HG03378 (cell line): ENCODE data around the gene CAPZA2.
"Not testable (repeated sequence)": the region's sequence is repeated elsewhere in the genome, so short reads cannot be mapped to it uniquely, and the experiment has no call there.

Source experiments
- ATAC-seq: cut with Tn5 transposase; IDR thresholded peaks from one replicate; pipeline ENCODE4 v1.9.1; 2021; ENCODE audit warnings: mild to moderate bottlenecking, moderate library complexity; ENCODE audit not compliant: unreplicated experiment

The CAPZA2 gene

DNA sequence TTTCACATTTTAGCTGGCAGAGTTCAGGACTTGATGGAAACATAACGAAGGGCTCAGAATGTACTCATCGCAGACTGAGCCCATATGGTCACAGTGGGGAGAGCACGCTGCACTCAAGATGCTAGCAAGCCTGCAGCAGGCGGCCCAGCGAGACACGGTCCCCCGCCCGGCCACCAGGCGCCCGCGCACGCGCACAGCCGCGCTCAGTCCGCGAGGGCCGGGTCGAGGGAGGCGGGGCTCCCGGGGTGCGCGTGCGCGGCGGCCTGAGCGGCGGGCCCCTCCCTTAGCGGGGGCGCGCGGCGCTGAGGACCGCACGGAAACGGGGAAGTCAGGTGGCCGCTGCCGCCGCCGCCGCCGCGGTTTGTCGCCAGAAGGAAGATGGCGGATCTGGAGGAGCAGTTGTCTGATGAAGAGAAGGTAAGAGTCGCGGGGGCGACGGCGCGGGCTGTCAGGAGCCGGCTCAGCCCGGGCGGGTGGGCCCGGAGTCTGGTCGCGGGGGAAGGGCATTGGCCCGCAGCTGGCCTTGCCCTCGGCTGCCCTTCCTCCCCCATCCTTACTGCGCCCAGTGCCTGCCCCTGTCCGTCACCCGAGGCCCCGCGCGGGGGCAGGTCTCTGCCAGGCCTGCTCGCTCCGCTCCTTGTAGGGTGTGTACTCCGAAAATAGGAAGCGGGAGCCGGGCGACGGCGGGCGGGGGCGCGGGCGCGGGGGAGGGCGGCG lies at the start of gene CAPZA2:
Gene CAPZA2, plus strand, starts transcription at position 354 of the 717 bp plus-strand sequence. Its CDS starts 25 bp downstream, at position 379.
- ATAC-seq: peak; percentile 84

DNA sequence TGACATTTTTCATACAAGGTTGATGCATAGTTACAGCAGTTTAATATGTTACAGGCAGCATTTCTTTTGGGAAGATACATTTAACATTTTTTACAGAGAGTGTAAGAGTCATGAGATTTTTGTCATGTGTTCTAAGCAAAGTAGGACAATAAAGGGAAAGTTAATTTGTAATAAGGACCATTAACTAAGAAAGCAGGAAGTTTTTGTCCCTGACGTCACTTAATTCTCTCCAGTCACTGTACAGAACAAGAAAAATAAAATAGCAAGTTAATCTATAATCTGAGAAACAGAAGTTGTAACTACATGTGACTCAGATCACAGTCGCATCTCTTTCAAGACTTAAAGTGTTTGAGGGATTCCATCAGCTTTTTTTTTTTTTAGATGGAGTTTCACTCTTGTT lies 49.5 kb upstream of the CAPZA2 start:
- no peak for ATAC-seq

DNA sequence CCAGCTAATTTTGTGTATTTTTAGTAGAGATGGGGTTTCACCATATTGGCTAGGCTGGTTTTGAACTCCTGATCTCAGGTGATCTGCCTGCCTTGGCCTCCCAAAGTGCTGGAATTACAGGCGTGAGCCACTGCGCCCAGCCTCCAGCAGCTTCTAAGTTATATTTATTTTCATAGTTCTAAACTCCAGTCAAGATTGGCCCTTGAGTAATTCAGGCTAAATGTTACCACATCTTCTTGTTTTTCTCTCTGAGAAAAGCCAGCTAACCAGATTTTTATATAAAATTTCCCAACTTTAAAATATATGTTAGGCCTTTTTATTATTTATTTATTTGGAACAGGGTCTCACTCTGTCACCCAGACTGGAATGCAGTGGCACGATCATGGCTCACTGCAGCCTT lies 49.0 kb upstream of the CAPZA2 start:
- ATAC-seq: not testable (repeated sequence)

DNA sequence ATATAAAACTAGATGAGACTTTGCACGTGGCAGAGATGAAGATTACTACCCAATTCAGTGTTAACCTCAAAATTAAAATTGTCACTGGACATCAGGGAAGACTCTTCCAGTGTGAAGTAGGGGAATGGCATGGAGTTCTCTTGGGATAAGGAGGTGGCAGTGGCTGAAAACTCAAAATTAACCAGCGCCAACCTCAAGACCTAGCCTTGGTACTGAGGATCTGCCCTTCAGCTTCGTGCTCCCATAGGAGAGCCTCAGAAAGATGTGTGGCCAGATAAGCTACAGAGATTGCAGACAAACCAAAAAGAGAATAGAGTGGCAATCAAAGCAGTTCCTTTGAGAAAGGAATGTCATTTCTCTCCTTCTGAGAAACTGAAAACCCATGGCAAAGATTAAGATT lies 47.3 kb upstream of the CAPZA2 start:
- no peak for ATAC-seq

DNA sequence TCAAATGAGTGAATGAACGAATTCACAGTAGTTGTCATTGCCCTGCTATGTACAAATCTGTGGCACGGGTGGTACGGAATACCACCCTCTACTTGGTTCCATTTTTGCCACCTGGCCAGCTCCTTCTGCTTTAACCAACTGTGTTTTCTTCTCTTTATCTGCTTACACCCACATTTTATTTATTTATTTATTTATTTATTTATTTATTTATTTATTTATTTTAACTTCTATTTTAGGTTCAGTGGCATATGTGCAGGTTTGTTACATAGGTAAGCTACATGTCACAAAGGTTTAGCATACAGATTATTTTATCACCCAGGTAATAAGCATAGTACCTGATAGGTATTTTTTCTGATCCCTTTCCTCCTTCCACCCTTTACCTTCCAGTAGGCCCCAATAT lies 42.2 kb upstream of the CAPZA2 start:
- no peak for ATAC-seq

DNA sequence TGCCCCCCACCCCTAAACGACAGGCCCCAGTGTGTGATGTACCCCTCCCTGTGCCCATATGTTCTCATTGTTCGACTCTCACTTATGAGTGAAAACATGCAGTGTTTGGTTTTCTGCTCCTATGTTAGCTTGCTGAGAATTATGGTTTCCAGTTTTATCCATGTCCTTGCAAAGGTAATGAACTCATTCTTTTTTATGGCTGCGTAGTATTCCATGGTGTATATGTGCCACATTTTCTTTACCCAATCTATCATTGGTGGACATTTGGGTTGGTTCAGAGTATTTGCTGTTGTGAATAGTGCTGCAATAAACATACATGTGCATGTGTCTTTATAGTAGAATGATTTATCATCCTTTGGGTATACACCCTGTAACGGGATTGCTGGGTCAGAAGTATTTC lies 40.7 kb upstream of the CAPZA2 start:
- ATAC-seq: not testable (repeated sequence)

DNA sequence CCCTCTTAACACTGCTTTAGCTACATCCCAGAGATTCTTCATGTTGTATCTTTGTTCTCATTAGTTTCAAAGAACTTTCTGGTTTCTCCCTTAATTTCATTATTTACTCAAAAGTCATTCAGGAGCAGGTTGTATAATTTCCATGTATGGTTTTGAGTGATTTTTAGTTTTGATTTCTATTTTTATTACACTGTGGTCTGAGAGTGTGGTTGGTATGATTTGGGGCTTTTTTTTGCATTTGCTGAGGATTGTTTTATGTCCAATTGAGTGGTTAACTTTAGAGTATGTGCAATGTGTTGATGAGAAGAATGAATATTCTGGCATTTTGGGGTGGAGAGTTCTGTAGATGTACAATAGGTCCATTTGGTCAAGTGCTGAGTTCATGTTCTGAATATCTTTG lies 37.9 kb upstream of the CAPZA2 start:
- no peak for ATAC-seq

DNA sequence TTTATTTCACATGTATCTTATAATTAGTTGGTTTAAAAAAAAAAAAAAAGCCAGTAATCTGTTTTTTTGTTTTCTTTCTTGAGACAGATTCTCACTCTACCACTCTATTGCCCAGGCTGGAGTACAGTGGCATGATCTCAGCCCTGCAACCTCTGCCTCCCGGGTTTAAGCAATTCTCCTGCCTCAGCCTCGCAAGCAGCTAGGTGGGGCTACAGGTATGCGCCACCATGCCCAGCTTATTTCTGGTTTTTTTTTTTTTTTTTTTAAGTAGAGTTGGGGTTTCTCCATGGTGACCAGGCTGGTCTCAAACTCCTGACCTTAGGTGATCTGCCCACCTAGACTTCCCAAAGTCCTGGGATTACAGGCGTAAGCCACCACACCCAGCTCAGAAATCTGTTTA lies 34.1 kb upstream of the CAPZA2 start:
- ATAC-seq: no peak

DNA sequence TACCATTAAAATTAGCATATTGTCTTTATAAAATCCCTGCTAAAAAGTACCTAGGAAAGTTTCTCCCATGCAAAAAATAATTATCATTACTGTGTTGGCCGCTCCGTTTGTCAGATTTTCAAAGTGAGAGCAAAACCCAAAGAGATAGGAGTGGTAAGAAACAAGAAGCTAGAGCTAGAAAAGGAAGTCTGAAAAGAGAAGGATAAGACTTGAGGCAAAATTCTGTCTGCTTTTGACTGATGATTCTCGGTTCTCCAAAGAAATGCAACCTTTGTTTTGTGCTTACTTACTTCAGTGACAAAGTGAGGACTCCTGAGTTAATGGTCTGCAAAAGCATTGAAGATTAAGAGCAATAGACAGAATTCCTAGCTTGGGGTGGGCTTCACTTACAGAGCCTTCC lies 33.3 kb upstream of the CAPZA2 start:
- no peak for ATAC-seq

DNA sequence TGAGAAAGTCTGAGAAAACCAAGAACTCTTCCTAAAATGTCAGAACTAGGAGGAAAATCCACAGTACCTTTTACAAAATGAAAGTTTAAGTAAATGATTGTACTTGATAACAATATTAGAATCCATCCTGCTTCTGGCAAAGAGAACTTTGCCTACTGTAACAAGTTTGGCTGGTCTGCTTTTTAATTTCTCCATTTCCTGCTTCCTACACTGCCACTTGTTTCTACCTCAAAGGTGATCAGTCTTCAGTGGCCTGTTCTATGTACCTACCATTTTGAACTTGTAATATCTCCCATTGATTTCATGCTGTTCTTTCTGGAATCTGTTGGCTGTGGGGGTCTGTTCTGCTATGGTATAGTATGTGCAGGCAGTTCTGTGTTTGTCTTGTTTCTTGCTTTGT lies 32.9 kb upstream of the CAPZA2 start:
- ATAC-seq: no peak

DNA sequence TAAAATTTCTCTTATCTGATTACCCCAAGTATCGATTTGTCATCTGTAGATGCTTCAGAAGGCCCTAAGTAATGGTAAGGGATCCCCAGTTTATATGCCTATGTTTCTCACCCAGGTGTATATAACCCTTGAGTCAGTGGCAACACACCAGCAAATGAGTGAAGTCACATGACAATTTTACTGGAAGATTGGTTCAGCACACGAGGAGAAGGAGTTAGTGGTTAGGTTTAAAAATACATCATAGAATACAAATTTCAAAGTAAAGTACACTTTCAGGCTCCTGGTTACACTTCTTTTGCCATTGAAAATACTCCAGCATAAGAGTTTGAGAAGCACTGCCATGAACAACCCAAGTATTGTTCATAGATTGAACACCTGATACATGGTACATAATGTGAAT lies 29.7 kb upstream of the CAPZA2 start:
- no peak for ATAC-seq

DNA sequence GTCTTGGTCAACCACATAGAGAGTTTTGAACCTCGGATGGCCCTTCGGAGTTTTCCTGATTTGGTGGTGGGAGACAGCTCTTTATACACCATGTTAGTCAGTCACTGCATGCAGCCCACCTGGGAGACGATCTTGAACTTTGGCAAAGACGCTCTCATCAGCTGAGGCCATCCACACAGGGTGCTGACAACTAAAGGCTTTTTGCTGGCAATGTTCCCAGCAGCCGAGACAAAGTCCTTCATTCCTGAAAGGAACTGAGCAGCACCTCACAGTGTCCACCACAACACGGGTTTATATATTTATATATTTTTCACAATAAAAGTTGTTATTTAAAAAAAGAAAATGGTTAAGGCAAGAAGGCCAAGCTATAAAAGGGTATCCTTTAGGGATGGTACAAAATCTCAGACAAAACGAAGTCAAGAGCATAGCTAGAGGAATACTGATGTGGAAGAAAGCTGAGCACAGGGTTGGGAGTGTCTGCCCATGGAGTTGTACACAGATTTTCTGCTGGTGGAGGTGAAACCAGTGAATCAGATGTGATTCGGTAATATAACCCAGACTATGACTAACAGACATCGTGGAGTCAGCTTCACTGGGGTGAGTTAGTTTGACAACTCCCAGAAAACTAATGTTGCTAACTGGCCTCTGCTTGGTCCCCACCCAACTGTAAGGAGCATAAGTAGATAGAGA lies 27.4 kb upstream of the CAPZA2 start:
- ATAC-seq: no peak

DNA sequence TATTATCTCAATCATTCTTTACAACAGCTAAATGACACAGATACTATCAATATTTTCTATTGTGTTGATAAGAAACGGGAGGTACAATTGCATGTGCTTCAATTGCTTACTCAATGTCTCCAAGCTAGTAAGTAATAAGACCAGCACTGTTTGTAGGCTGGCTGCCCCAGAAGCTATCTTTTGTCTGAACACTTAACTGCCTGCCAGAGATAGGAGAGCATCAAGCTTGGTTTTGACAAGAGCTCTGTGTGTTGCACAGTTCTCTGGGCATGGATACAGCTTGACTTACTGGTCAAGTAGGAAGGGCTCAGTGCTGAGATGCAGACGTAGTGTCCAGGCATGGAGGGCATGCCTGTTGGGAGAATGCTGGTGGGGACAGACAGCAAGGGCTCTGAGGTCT lies 26.3 kb upstream of the CAPZA2 start:
- ATAC-seq: no peak

DNA sequence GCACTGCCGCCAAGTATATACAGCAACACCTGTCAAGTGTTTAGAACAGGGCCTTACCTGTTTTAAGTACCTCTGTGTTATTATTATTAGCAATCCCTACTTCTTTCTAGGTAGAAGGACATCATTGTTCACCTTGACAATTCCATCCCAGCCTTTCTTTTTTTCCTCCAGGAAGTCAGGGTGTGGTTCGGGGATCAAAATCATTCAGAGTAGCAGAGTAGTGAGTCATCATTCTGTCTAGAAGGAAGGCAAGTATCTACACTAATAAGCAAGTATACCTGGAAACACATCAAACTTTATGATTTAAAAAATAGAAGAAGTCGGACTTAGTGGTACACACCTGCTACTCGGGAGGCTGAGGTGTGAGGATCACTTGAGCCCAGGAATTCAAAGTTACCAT lies 25.5 kb upstream of the CAPZA2 start:
- no peak for ATAC-seq

DNA sequence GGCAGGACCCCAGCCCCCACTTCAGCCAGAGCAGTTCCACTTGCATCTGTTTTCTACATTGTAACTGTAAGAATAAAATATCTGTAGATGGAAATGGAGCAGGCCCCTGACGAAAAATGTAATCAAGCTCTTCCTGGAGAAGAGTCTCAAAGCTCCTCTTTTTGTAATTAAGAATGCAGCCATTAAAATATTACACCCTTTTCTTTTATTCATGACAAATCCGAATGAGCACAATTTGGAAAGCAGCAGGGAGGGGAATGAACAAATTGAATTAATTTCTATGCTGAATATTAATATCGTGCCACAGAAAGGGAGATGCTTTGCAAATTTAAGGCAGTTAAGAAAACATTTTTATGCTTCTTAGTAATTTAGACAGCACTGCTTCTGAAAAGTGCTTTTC lies 24.8 kb upstream of the CAPZA2 start:
- no peak for ATAC-seq

DNA sequence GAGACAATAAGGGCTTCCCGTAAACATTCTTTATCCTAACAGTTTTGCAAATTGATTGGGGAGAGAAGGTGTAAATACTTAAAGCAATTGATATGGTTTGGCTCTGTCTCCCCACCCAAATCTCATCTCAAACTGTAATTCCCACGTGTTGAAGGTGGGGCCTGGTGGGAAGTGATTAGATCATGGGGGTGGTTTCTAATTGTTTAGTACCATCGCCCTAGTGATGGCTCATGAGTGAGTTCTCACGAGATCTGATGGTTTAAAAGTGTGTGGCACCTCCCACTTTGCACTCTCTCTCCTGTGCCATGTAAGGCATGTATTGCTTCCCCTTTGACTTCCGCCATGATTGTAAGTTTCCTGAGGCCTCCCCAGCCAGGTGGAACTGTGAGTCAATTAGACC lies 22.1 kb upstream of the CAPZA2 start:
- no peak for ATAC-seq

DNA sequence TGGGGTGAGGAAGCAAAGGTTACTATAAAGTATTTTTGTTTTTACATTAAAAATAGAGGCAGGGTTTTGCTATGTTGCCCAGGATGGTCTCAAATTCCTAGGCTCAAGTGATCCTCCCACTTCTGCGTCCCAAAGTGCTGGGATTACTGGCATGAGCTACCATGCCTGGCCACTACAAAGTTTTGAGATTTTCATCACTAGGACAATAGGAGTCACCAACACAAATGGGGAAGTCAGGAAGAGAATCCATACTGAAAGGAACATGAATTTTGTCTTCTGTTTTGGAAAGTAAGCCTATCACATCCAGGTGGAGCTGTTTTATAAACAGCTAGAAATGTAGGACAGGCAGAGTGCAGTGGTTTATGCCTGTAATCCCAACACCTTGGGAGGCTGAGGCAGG lies 20.0 kb upstream of the CAPZA2 start:
- no peak for ATAC-seq

DNA sequence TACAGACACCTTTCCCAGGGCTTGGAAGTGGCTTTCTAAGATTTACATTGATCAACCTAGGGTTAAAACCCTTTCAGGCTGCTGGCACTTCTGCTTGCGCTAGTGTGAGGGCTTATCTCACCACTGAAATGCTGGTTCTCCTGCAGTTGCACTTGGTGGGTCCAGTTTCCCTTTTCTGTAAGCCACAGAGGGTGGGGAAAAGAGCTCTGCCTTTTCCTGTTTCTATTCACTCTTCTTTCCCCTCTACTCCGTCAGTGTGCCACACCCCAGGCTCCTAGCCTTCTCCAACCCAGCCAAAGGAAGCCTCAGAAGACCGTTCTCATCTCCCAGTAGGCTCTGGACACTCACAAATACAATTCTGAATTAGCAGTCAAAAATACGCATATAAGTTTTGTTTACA lies 19.0 kb upstream of the CAPZA2 start:
- ATAC-seq: no peak

DNA sequence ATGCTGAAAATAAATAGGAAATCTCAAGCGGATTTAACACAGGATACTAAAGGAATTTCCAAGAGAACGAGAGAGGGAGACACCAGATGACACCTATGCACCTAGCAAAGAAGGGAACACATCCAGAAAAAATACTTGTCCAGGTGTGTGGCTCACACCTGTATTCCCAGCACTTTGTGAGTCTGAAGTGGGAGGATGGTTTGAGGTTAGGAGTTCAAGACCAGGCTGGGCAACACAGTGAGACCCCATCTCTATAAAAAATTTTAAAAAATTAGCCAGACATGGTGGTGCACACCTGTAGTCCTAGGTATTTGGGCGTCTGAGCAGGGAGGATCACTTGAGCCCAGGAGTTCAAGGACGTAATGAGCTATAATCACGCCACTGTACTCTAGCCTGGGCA lies 11.2 kb upstream of the CAPZA2 start:
- ATAC-seq: no peak

DNA sequence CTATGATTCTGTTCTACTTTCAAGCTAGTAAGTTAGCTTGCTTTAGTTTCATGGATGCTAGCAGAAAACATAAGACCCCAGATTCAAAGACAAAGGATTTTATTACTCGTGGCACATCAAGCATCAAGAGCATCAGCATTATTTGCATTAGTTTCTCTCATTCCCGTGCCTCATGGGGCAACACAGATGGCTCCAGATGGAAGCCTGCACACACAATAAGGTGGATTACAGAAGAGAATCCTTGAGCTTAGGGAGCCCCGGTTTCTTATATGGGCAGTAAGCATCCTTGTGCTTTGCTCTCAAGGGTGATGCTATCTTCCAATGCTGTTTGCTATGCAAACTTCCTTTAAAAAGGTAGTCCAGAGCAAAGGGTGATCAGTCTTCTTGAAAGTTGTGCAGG lies 10.7 kb upstream of the CAPZA2 start:
- ATAC-seq: no peak

DNA sequence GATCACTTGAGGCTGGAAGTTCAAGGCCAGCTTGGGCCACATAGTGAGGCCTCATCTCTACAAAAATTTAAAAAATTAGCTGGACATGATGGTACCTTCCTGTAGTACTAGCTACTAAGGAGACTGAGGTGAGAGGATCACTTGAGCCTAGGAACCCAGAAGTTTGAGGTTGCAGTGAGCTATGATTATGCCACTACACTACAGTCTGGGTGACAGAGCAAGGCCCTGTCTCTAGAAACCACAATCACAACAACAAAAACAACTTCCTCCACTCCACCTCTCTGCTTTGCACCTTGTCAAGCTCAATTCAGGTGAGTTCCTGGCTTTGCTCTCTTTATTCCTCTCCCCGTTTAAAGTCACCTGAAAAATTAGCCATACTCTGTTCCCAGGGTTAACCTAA lies 8.3 kb upstream of the CAPZA2 start:
- ATAC-seq: no peak

DNA sequence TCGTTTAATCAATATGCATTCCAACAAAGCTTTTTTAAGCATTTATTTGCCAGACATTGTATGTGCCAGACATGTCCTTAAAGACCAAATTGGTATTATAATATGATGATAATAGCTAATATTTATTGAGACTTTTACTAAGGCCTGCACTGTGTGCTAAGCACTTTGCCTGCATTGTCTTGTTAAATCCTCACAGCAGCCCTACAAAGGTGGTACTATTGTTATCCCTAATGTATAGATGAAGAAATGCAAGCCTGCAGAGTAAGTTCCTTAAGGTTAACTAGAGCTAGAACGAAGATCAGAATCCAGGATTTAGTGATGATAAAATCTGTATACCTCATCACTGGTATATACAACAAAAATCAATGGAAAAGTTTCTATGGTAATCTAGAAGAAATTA lies 5.3 kb upstream of the CAPZA2 start:
- no peak for ATAC-seq

DNA sequence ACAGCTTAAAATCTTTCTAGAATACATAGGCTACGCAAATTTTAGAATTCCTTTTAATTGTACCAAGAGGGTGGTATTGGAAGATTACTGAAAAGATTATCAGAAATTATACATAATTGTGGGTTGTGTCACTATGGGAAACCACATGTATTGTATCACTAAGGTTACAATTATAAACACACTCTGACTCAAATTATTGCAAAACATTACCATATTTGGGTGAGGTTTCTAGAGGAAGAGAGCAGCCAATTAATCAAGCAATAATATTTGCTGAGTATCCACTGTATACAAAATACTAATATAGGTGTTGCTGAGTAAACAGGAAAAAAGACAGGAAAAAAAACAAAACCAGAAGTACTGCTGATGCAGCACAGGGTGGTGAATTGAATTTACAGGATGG lies 3.1 kb upstream of the CAPZA2 start:
- no peak for ATAC-seq
